Measurements from ENCODE around the gene TLR7. TPM values are rescaled to one million over a fixed set of nuclear protein-coding genes. Genes with fewer than 3 reads are reported as not detected.

Gene TLR7
- total and polyA plus RNA-seq, 10 of the 15 experiments (the other 5 are each of a cell fraction or from before 2014, with no cell fraction given): 12.0 to 44.4 (median 22.6) TPM

DNA sequence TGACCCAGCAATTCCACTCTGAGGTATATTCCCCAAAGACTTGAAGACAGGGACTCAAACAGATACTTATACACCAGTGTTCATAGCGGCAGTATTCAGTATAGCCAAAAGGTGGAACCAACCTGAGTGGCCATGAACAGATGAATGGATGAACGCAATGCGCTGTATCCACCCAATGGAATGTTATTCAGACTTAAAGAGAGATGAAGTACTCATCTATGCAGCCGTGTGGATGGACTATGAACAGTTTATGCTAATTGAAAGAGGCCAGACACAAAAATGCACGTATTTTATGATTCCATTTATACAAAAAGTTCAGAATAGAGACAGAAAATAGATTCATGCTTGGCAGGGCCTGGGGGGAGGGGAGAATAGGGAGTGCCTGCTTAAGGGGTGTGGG lies 49.3 kb upstream of the TLR7 start:
- no peaks in the 10 kb centered on the region for H3K9me3 ChIP-seq (replicated peaks; ENCODE audit: control insufficient read depth, insufficient read depth, low read length)
- intact Hi-C loops (cut with micrococcal nuclease; ENCODE audit: unreplicated experiment): loop anchor here (10.0 kb wide), 1 partner anchor 437 kb away; no protein-coding TSS in a partner anchor

DNA sequence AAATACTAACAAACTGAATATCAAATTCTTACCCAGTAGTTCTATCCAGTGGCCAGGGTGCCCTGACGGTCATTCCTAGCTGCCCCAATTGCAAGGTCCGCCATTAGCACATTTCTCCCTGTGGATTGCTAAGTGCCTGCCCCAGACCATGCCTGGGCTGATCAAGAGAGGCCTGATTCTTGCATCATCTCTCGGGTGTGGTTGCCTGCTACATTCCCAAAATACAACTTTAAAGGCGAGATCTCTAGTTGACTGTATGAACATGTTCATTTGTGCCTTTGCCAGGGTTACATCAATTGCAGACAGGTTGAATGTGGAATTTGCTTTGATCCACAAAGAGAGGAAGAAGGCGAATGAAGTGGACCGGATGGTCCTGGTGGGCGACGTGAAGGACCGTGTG lies 47.6 kb upstream of the TLR7 start:
- no peaks in the 10 kb centered on the region for H3K4me1 ChIP-seq (ENCODE audit: control insufficient read depth, insufficient read depth, low read length)
- peaks cover 0 to 9% of the 10 kb centered on the region in 2 experiments; a peak in 2 of 4 replicates for H3K36me3 ChIP-seq (ENCODE audit: control insufficient read depth in 2 of 2, insufficient read depth in 2 of 2, low read length in 1 of 2)
- H3K27me3 ChIP-seq (replicated peaks in 1 of 2; ENCODE audit: control insufficient read depth in 2 of 2, insufficient read depth in 2 of 2, low read length in 1 of 2): no peaks in the 10 kb centered on the region
- no TSS peak for BruUV-seq (replicated peaks)
- POLR2A ChIA-PET: no interaction called here
- no peak overlapping the region for H3K4me2 ChIP-seq (ENCODE audit: control insufficient read depth, insufficient read depth)
- WGBS (ENCODE audit: insufficient coverage, insufficient replicate concordance, low lambda C conversion rate, missing lambda C conversion rate): 85% methylated on average over 9 of the region's 9 CpGs
- H3K27ac ChIP-seq (ENCODE audit: control insufficient read depth, insufficient read depth): no peak overlapping the region
- H3K9ac ChIP-seq (ENCODE audit: control insufficient read depth, insufficient read depth, low read length): no peak overlapping the region
- in situ Hi-C loops (cut with MboI): loop anchor here (10.0 kb wide), 1 partner anchor 666 kb away; no protein-coding TSS in a partner anchor
- CTCF ChIA-PET: interaction anchor here (1.3 to 4.5 kb wide), 3 partner anchors 75 to 81 kb away, joined by 3 to 23 read pairs (median 13); no protein-coding TSS in a partner anchor
- intact Hi-C loops (cut with micrococcal nuclease; ENCODE audit: unreplicated experiment): loop anchor here (10.0 kb wide), 1 partner anchor 436 kb away; no protein-coding TSS in a partner anchor
- H2AFZ ChIP-seq (ENCODE audit: control insufficient read depth, low read depth, low read length): no peak overlapping the region
- ATAC-seq (no peak), DNase-seq (ENCODE audit: low read depth, low spot score) (no peak), FAIRE-seq (no peak)
- RAD21 ChIA-PET (ENCODE audit: unreplicated experiment): no interaction called here
- SMC1A ChIA-PET (ENCODE audit: uncharacterized antibody, unreplicated experiment): interaction anchor here (0.6 to 1.9 kb wide), 5 partner anchors 24 to 669 kb away, joined by 3 to 13 read pairs (median 5); no protein-coding TSS in a partner anchor
- no peak overlapping the region for H3K4me3 ChIP-seq
- H3K9me3 ChIP-seq (replicated peaks; ENCODE audit: control insufficient read depth, insufficient read depth, low read length): no peaks in the 10 kb centered on the region
- no peaks in the 10 kb centered on the region for H4K20me1 ChIP-seq (ENCODE audit: control insufficient read depth, insufficient read depth)
- no peaks in the 10 kb centered on the region; the same call in 1 of the 2 replicates for H3K79me2 ChIP-seq (ENCODE audit: control insufficient read depth, insufficient read depth, low read length)
- TF ChIP-seq ZNF622 (IDR thresholded peaks at IDR 0.05): no peak
- TF ChIP-seq MTA3 (IDR thresholded peaks at IDR 0.05; ENCODE audit: borderline replicate concordance, low read length): no peak
- TF ChIP-seq, protein P1, sequence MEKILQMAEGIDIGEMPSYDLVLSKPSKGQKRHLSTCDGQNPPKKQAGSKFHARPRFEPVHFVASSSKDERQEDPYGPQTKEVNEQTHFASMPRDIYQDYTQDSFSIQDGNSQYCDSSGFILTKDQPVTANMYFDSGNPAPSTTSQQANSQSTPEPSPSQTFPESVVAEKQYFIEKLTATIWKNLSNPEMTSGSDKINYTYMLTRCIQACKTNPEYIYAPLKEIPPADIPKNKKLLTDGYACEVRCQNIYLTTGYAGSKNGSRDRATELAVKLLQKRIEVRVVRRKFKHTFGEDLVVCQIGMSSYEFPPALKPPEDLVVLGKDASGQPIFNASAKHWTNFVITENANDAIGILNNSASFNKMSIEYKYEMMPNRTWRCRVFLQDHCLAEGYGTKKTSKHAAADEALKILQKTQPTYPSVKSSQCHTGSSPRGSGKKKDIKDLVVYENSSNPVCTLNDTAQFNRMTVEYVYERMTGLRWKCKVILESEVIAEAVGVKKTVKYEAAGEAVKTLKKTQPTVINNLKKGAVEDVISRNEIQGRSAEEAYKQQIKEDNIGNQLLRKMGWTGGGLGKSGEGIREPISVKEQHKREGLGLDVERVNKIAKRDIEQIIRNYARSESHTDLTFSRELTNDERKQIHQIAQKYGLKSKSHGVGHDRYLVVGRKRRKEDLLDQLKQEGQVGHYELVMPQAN (conservative IDR thresholded peaks at IDR 0.05): no peak
- TF ChIP-seq NR2C1 (IDR thresholded peaks at IDR 0.05): no peak
- no peak for TF ChIP-seq IKZF2 (IDR thresholded peaks at IDR 0.05)
- TF ChIP-seq, protein P2, sequence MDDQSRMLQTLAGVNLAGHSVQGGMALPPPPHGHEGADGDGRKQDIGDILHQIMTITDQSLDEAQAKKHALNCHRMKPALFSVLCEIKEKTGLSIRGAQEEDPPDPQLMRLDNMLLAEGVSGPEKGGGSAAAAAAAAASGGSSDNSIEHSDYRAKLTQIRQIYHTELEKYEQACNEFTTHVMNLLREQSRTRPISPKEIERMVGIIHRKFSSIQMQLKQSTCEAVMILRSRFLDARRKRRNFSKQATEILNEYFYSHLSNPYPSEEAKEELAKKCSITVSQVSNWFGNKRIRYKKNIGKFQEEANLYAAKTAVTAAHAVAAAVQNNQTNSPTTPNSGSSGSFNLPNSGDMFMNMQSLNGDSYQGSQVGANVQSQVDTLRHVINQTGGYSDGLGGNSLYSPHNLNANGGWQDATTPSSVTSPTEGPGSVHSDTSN (IDR thresholded peaks at IDR 0.05; ENCODE audit: insufficient replicate concordance, low read depth, low read length): no peak
- no peak for TF ChIP-seq RELA (IDR thresholded peaks at IDR 0.05; ENCODE audit: borderline replicate concordance, partially characterized antibody)

More for the DNA sequence above, 49.3 kb upstream of the TLR7 start:
- in situ Hi-C loops (cut with MboI): loop anchor here (10.0 kb wide), 1 partner anchor 667 kb away; no protein-coding TSS in a partner anchor
- no peak overlapping the region for H3K4me2 ChIP-seq (ENCODE audit: control insufficient read depth, insufficient read depth)
- TF ChIP-seq, protein P3, sequence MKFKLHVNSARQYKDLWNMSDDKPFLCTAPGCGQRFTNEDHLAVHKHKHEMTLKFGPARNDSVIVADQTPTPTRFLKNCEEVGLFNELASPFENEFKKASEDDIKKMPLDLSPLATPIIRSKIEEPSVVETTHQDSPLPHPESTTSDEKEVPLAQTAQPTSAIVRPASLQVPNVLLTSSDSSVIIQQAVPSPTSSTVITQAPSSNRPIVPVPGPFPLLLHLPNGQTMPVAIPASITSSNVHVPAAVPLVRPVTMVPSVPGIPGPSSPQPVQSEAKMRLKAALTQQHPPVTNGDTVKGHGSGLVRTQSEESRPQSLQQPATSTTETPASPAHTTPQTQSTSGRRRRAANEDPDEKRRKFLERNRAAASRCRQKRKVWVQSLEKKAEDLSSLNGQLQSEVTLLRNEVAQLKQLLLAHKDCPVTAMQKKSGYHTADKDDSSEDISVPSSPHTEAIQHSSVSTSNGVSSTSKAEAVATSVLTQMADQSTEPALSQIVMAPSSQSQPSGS (IDR thresholded peaks at IDR 0.05; ENCODE audit: low read length): no peak
- H3K36me3 ChIP-seq (ENCODE audit: control insufficient read depth in 2 of 2, insufficient read depth in 2 of 2, low read length in 1 of 2): peaks cover 0 to 8% of the 10 kb centered on the region in 2 experiments; a peak in 1 of 4 replicates
- FAIRE-seq (no peak), DNase-seq (ENCODE audit: low read depth, low spot score) (no peak), ATAC-seq (no peak)
- no peaks in the 10 kb centered on the region for H3K4me1 ChIP-seq (ENCODE audit: control insufficient read depth, insufficient read depth, low read length)
- H3K27ac ChIP-seq (ENCODE audit: control insufficient read depth, insufficient read depth): no peak overlapping the region
- ChIA-PET POLR2A (no interaction called here), CTCF (interaction anchor here (4.5 kb wide), 1 partner anchor 76 kb away, joined by 23 read pairs; no protein-coding TSS in a partner anchor), RAD21 (ENCODE audit: unreplicated experiment) (no interaction called here), SMC1A (ENCODE audit: uncharacterized antibody, unreplicated experiment) (no interaction called here)
- no peaks in the 10 kb centered on the region for H3K27me3 ChIP-seq (replicated peaks in 1 of 2; ENCODE audit: control insufficient read depth in 2 of 2, insufficient read depth in 2 of 2, low read length in 1 of 2)
- H3K9ac ChIP-seq (ENCODE audit: control insufficient read depth, insufficient read depth, low read length): no peak overlapping the region
- no peak overlapping the region for H3K4me3 ChIP-seq
- H4K20me1 ChIP-seq (ENCODE audit: control insufficient read depth, insufficient read depth): no peaks in the 10 kb centered on the region
- no TSS peak for BruUV-seq (replicated peaks)
- WGBS (ENCODE audit: insufficient coverage, insufficient replicate concordance, low lambda C conversion rate, missing lambda C conversion rate): 48% methylated on average over 5 of the region's 5 CpGs
- no peaks in the 10 kb centered on the region; the same call in 1 of the 2 replicates for H3K79me2 ChIP-seq (ENCODE audit: control insufficient read depth, insufficient read depth, low read length)
- H2AFZ ChIP-seq (ENCODE audit: control insufficient read depth, low read depth, low read length): no peak overlapping the region

Measured in GM12878 (cell line).